GM12875 (cell line): ENCODE measurements around the gene PWWP2B.
"Not testable (repeated sequence)": the region's sequence is repeated elsewhere in the genome, so short reads cannot be mapped to it uniquely, and the experiment has no call there.

Experiments
- H3K4me3 ChIP-seq: one replicate; pipeline ENCODE4 v1.5.1; 2011; ENCODE audit warnings: low read depth, low read length, control low read depth
- CTCF ChIP-seq: IDR thresholded peaks from 2 replicates; pipeline ENCODE4 v1.5.1; 2011; ENCODE audit warnings: low read depth, mild to moderate bottlenecking, control low read depth, inconsistent platforms, low read length, moderate library complexity, borderline replicate concordance; ENCODE audit not compliant: insufficient read depth

The PWWP2B gene

GRCh38 chr10:132386419-132386831 is 10.6 kb upstream of the PWWP2B start:
- TF ChIP-seq CTCF: no peak
- no peak overlapping the region for H3K4me3 ChIP-seq

- not testable (repeated sequence) for H3K4me3 ChIP-seq
Observed at GRCh38 chr10:132386896-132387295, 10.1 kb upstream of the PWWP2B start.

- TF ChIP-seq CTCF: peak; percentile 71
- H3K4me3 ChIP-seq: no peak overlapping the region
Observed at GRCh38 chr10:132387764-132388210, 9.2 kb upstream of the PWWP2B start.

GRCh38 chr10:132388891-132389432 is 8.0 kb upstream of the PWWP2B start:
- no peak for TF ChIP-seq CTCF
- H3K4me3 ChIP-seq: no peak overlapping the region

- H3K4me3 ChIP-seq: no peak overlapping the region
- TF ChIP-seq CTCF: no peak
Observed at GRCh38 chr10:132389433-132390169, 7.4 kb upstream of the PWWP2B start.

- no peak overlapping the region for H3K4me3 ChIP-seq
- no peak for TF ChIP-seq CTCF
Observed at GRCh38 chr10:132390170-132390920, 6.7 kb upstream of the PWWP2B start.

- no peak overlapping the region for H3K4me3 ChIP-seq
- TF ChIP-seq CTCF: no peak
Observed at GRCh38 chr10:132390921-132391675, 5.9 kb upstream of the PWWP2B start.
